ENCODE data around the gene HOXB4.

DNA sequence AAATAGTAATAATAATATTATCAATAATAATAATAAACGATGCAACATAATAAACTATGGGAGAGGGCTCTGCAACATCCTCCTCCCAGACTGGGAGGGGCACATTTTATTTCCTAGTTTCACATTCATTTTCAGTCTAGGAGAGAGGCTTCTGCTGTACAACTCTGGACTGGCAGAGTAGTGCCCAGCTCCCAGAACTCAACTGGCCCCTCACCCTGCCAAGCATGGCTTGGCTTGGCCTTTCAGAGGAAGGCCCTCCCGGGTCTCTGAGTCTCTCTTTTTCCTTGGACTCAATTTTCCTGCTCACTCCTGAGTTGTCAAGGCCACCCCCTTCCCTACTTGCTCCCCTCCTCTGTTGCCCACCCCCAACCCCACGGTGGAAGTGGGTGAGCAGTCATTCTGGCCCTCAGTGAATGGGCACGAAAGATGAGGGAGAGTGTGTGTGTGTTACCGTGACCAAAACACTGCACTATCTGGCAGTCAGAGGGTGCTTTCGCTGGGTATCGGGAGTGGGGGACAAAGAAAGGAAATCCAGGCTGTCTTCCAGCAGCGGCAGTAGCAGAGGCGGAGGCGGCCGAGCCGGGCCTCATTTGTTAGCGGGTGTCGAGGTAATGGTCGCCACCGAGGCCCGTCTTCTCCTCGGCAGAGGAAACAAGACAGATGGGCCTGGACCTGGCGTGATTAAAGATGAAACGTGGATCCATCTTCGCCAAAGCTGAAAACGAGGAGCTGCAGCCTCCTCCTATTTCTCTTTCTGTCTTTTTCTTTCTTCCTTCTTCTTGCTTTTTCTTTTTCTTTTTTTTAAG, 2.3 kb downstream of the HOXB4 start:
- TF ChIP-seq, protein P1, sequence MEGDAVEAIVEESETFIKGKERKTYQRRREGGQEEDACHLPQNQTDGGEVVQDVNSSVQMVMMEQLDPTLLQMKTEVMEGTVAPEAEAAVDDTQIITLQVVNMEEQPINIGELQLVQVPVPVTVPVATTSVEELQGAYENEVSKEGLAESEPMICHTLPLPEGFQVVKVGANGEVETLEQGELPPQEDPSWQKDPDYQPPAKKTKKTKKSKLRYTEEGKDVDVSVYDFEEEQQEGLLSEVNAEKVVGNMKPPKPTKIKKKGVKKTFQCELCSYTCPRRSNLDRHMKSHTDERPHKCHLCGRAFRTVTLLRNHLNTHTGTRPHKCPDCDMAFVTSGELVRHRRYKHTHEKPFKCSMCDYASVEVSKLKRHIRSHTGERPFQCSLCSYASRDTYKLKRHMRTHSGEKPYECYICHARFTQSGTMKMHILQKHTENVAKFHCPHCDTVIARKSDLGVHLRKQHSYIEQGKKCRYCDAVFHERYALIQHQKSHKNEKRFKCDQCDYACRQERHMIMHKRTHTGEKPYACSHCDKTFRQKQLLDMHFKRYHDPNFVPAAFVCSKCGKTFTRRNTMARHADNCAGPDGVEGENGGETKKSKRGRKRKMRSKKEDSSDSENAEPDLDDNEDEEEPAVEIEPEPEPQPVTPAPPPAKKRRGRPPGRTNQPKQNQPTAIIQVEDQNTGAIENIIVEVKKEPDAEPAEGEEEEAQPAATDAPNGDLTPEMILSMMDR (IDR thresholded peaks at IDR 0.05): no peak
- TF ChIP-seq POLR2A (IDR thresholded peaks at IDR 0.05): peak in 1 of 2 donors; percentile 8

Measured in adrenal gland (tissue), 5 donors.